Measurements from ENCODE around the gene LINGO3.

DNA sequence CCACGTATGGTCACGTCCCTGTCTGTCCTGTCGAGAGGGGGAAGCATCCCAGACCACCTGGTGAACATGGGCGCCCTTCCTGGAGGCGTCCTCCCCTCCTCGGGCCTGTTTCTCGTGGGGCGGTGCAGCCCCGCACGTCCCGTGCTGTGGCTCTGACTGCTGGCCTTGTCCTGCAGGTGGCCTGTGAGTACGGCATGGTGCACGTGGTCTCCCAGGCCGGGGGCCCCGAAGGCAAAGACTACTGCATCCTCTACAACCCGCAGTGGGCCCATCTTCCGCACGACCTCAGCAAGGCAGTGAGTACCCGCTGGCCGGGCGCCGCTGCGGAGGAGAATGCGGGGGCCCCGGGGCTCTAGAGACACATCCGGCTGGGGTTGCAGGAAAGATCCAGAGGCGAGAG, 26.5 kb upstream of the LINGO3 start:
- TF ChIP-seq POLR2AphosphoS5 (IDR thresholded peaks at IDR 0.05; ENCODE audit: low read depth, low read length) (no peak), TAF1 (IDR thresholded peaks at IDR 0.05; ENCODE audit: borderline replicate concordance, low read depth, low read length) (no peak)

Measured in GM12892 (cell line).